PC-9 (cell line): Measurements from ENCODE around the gene ZSCAN21. TPM values are rescaled to one million over a fixed set of nuclear protein-coding genes. Genes with fewer than 3 reads are reported as not detected.

Experiments used
- BruUV-seq: library from RNA; stranded (reverse); fragments of 400-500 nt; replicated peaks from 2 replicates; lab custom pipeline; 2021; lab: Mats Ljungman, UMichigan
- CTCF ChIA-PET: fragments of 300-600 bp; sonication (Branson Sonifier 250); formaldehyde crosslinking; loops from one replicate; lab custom pipeline; 2022; ENCODE audit warnings: antibody characterized with exemption; lab: Charles Lee
- POLR2A ChIA-PET: fragments of 300-600 bp; sonication (Branson Sonifier 250); formaldehyde crosslinking; loops from one replicate; lab custom pipeline; 2022; ENCODE audit warnings: antibody characterized with exemption; ENCODE audit not compliant: unreplicated experiment; lab: Charles Lee
- DNase-seq, 2 experiments: peaks; one replicate each; pipeline versions ENCODE4 v3.0.0 to v3.0.0-alpha.2; 2015 to 2022; ENCODE audit warnings: mixed read lengths in 1 of 2
- H2AFZ ChIP-seq: fragments of 200-600 bp; sonication (generic); 2 replicates; pipeline ENCODE4 v1.8.1; 2017; ENCODE audit warnings: antibody characterized with exemption
- H3F3A ChIP-seq: fragments of 200-600 bp; sonication (generic); 2 replicates; pipeline ENCODE4 v1.8.1; 2017; ENCODE audit warnings: antibody characterized with exemption, mild to moderate bottlenecking, low read depth; ENCODE audit not compliant: insufficient read depth
- H3K27ac ChIP-seq: fragments of 200-600 bp; sonication (generic); 2 replicates; pipeline ENCODE4 v1.6.1; 2016; ENCODE audit warnings: mixed run types
- H3K27me3 ChIP-seq: fragments of 200-600 bp; sonication (generic); 2 replicates; pipeline ENCODE4 v1.6.1; 2016; ENCODE audit warnings: low read depth, mixed run types; ENCODE audit not compliant: insufficient read depth
- H3K36me3 ChIP-seq: fragments of 200-600 bp; sonication (generic); 2 replicates; pipeline ENCODE4 v1.6.1; 2016; ENCODE audit warnings: low read depth, mixed run types
- H3K4me1 ChIP-seq: fragments of 200-600 bp; sonication (generic); replicated peaks from 2 replicates; pipeline ENCODE4 v1.6.1; 2016; ENCODE audit warnings: mixed run types; ENCODE audit not compliant: insufficient read depth
- H3K4me2 ChIP-seq: fragments of 200-600 bp; sonication (generic); 2 replicates; pipeline ENCODE4 v1.6.1; 2017; ENCODE audit warnings: mixed run types
- H3K4me3 ChIP-seq: fragments of 200-600 bp; sonication (generic); 2 replicates; pipeline ENCODE4 v1.6.1; 2016; ENCODE audit warnings: mixed run types
- H3K79me2 ChIP-seq: fragments of 200-600 bp; sonication (generic); 2 replicates; pipeline ENCODE4 v1.6.1; 2017; ENCODE audit warnings: low read depth, mixed run types
- H3K9me2 ChIP-seq: fragments of 200-600 bp; sonication (generic); 2 replicates; pipeline ENCODE4 v1.8.1; 2017; ENCODE audit warnings: mild to moderate bottlenecking; ENCODE audit not compliant: insufficient read depth
- H3K9me3 ChIP-seq: fragments of 200-600 bp; sonication (generic); 2 replicates; pipeline ENCODE4 v1.8.1; 2016; ENCODE audit warnings: low read depth; ENCODE audit not compliant: insufficient read depth
- H4K20me1 ChIP-seq: fragments of 200-600 bp; sonication (generic); 2 replicates; pipeline ENCODE4 v1.8.1; 2017; ENCODE audit not compliant: insufficient read depth
- EZH2 ChIP-seq: fragments of 200-600 bp; sonication (generic); IDR thresholded peaks from 2 replicates; pipeline ENCODE4 v1.8.0; 2017; ENCODE audit warnings: antibody characterized with exemption, low read depth
- intact Hi-C: fragments of 100-400 bp; cut with micrococcal nuclease; formaldehyde crosslinking; loops from one replicate; pipeline ENCODE4 v1.10.0; 2022; ENCODE audit not compliant: unreplicated experiment
- total RNA-seq: library from RNA; stranded (reverse); gene quantifications from 2 replicates; pipeline ENCODE4 v1.2.3, GENCODE V29; 2021
- TF ChIP-seq, protein P1 (sequence below): fragments of 200-600 bp; sonication (generic); conservative IDR thresholded peaks from 2 replicates; pipeline ENCODE4 v1.6.1; 2017; ENCODE audit warnings: mixed run types, antibody characterized with exemption, mild to moderate bottlenecking, moderate library complexity

The ZSCAN21 gene
- total RNA-seq, 1 experiment from 2014 or later: 8.9 TPM

DNA sequence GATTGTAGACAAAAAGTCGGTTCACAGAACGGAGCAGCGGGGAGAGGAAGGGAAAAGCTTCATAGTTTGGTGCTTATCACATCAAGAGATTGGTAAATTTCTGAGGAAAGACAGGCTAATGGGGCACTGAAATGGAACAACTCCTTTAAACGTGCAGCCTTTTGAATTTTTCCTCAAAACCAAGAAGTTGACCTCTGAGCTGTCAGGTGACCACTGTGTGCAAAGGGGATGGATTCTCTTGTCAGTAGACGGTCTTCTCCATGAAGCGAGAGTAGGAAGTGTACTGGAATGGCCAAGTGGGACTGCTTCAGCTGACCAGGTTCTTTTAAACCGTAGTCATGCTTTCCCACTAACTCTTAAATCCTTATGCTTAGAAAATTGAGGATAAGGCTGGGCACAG is 11.2 kb upstream of the ZSCAN21 start:
- no peaks in the 10 kb centered on the region for H3K27me3 ChIP-seq
- peaks cover 33% of the 10 kb centered on the region for H3K36me3 ChIP-seq
- H3K4me3 ChIP-seq: no peak overlapping the region
- no peak overlapping the region for H3K27ac ChIP-seq
- DNase-seq: no peak
- H3K79me2 ChIP-seq: no peaks in the 10 kb centered on the region
- H3K9me3 ChIP-seq: no peaks in the 10 kb centered on the region
- H3K9me2 ChIP-seq: no peaks in the 10 kb centered on the region
- ChIA-PET POLR2A (no interaction called here), CTCF (interaction anchor here (0.5 kb wide), 1 partner anchor 86 kb away, joined by 4 read pairs; no protein-coding TSS in a partner anchor)
- H2AFZ ChIP-seq: no peak overlapping the region
- intact Hi-C loops: no loop called here
- no TSS peak for BruUV-seq
- no peak overlapping the region for H3K4me2 ChIP-seq
- TF ChIP-seq EZH2: no peak
- TF ChIP-seq, protein P1, sequence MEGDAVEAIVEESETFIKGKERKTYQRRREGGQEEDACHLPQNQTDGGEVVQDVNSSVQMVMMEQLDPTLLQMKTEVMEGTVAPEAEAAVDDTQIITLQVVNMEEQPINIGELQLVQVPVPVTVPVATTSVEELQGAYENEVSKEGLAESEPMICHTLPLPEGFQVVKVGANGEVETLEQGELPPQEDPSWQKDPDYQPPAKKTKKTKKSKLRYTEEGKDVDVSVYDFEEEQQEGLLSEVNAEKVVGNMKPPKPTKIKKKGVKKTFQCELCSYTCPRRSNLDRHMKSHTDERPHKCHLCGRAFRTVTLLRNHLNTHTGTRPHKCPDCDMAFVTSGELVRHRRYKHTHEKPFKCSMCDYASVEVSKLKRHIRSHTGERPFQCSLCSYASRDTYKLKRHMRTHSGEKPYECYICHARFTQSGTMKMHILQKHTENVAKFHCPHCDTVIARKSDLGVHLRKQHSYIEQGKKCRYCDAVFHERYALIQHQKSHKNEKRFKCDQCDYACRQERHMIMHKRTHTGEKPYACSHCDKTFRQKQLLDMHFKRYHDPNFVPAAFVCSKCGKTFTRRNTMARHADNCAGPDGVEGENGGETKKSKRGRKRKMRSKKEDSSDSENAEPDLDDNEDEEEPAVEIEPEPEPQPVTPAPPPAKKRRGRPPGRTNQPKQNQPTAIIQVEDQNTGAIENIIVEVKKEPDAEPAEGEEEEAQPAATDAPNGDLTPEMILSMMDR: no peak
- H3K4me1 ChIP-seq: peaks cover 12% of the 10 kb centered on the region; the same call in 1 of the 2 replicates
- H3F3A ChIP-seq: peaks cover 10% of the 10 kb centered on the region; the same call in 1 of the 2 replicates
- no peaks in the 10 kb centered on the region; the same call in 1 of the 2 replicates for H4K20me1 ChIP-seq

DNA sequence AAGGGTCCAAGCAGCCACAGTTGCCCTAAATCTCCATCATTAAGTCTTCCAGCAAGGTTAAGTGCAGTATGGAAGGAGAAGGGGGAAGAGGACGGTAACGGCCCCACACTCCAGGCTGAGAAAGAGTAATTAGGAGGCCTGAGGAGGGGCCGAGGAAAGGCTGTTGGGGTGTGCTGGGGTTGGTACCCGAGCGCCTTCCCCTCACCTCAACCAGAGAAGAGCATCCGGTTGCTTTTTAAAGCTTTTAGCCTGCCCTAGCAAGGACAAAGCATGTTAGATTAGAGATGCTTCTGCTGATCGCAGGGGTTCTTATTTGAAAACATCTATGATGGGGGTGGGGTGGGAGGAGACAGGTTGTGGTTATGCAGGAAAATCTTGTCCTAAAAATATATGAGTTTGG is 9.0 kb upstream of the ZSCAN21 start:
- TF ChIP-seq, protein P1: no peak
- no peak for TF ChIP-seq EZH2
- peaks cover 11% of the 10 kb centered on the region for H3K36me3 ChIP-seq
- no peaks in the 10 kb centered on the region for H3K79me2 ChIP-seq
- no peak overlapping the region for H2AFZ ChIP-seq
- intact Hi-C loops: no loop called here
- H3F3A ChIP-seq: peaks cover 10% of the 10 kb centered on the region; the same call in 1 of the 2 replicates
- H3K27ac ChIP-seq: no peak overlapping the region
- DNase-seq: no peak
- no peaks in the 10 kb centered on the region for H3K9me3 ChIP-seq
- H3K4me2 ChIP-seq: no peak overlapping the region
- no peaks in the 10 kb centered on the region for H3K27me3 ChIP-seq
- CTCF ChIA-PET: no interaction called here
- peaks cover 12% of the 10 kb centered on the region; the same call in 1 of the 2 replicates for H3K4me1 ChIP-seq
- no peaks in the 10 kb centered on the region for H3K9me2 ChIP-seq
- POLR2A ChIA-PET: no interaction called here
- H4K20me1 ChIP-seq: no peaks in the 10 kb centered on the region; the same call in 1 of the 2 replicates
- no TSS peak for BruUV-seq
- no peak overlapping the region for H3K4me3 ChIP-seq

DNA sequence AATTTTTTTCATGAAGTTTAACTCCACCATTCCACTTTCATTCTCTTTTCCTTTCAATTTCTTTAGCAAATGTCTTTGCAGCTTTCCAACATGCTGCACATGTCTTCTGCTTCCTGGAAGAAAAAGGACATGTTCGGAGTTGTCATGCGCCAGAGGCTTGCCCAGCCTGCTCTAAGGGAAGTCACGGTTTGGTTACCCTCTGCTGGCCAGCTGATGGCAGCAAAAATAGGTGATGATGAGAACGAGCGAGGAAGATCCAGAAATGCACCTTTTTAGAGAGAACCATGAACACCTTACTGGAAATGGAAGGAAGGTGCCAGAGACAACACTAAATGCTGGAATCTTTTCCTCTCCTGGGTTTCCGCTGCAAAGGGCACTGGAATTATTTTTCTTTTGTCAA is 4.9 kb upstream of the ZSCAN21 start:
- Histone ChIP-seq H3F3A (peaks cover 25% of the 10 kb centered on the region; the same call in 1 of the 2 replicates), H2AFZ (no peak overlapping the region), H3K9me3 (no peaks in the 10 kb centered on the region), H3K9me2 (no peaks in the 10 kb centered on the region), H3K4me2 (no peak overlapping the region), H3K36me3 (no peaks in the 10 kb centered on the region), H3K27ac (no peak overlapping the region), H3K4me1 (peaks cover 18% of the 10 kb centered on the region), H3K27me3 (no peaks in the 10 kb centered on the region), H3K4me3 (no peak overlapping the region), H3K79me2 (no peaks in the 10 kb centered on the region), H4K20me1 (no peaks in the 10 kb centered on the region)
- no peak for TF ChIP-seq EZH2
- intact Hi-C loops: no loop called here
- no peak for DNase-seq
- BruUV-seq: no TSS peak
- POLR2A ChIA-PET: interaction anchor here (0.7 kb wide), 1 partner anchor 92 kb away, joined by 3 read pairs; no protein-coding TSS in a partner anchor
- CTCF ChIA-PET: interaction anchor here (0.7 kb wide), 1 partner anchor 173 kb away, joined by 18 read pairs; no protein-coding TSS in a partner anchor
